GM12891 (cell line): ENCODE results near the gene IL9R.

Source experiments
- PAX5 ChIP-seq: IDR thresholded peaks from 2 replicates; pipeline ENCODE4 v1.6.1; 2011; ENCODE audit warnings: low read length, moderate library complexity, mild to moderate bottlenecking; ENCODE audit not compliant: insufficient read depth, severe bottlenecking
- POLR2A ChIP-seq: IDR thresholded peaks from 2 replicates; pipeline ENCODE4 v1.6.1; 2011; ENCODE audit warnings: low read depth, low read length, control low read depth
- POLR2AphosphoS5 ChIP-seq: IDR thresholded peaks from 2 replicates; pipeline ENCODE4 v1.6.1; 2011; ENCODE audit warnings: low read depth, low read length, control low read depth
- POU2F2 ChIP-seq: IDR thresholded peaks from 2 replicates; pipeline ENCODE4 v1.6.1; 2011; ENCODE audit warnings: low read depth, mild to moderate bottlenecking, control low read depth, low read length, moderate library complexity
- TAF1 ChIP-seq: IDR thresholded peaks from 2 replicates; pipeline ENCODE4 v1.6.1; 2011; ENCODE audit warnings: low read depth, low read length, control low read depth

- TF ChIP-seq POLR2AphosphoS5, result no peak
- no peak for TF ChIP-seq POLR2A
- TF ChIP-seq TAF1, result no peak
- TF ChIP-seq POU2F2, result no peak
- no peak for TF ChIP-seq PAX5
These were observed 39.7 kb upstream of the IL9R start for GRCh38 chrX:155957843-155958242.
